Endothelial cell (in vitro differentiated cells): ENCODE measurements around the gene NME4. TPM values are rescaled to one million over a fixed set of nuclear protein-coding genes. Genes with fewer than 3 reads are reported as not detected.

ENCODE experiments used
- DNase-seq: peaks from one replicate; pipeline ENCODE4 v3.0.0; 2021; ENCODE audit warnings: low spot score
- H3K27ac Mint-ChIP-seq: one replicate; pipeline ENCODE4 v1.8.0; 2021; ENCODE audit warnings: mixed read lengths, inconsistent platforms; ENCODE audit not compliant: unreplicated experiment
- H3K27me3 Mint-ChIP-seq: one replicate; pipeline ENCODE4 v1.8.0; 2021; ENCODE audit warnings: mild to moderate bottlenecking, moderate library complexity, mixed read lengths, inconsistent platforms; ENCODE audit not compliant: unreplicated experiment
- H3K36me3 Mint-ChIP-seq: one replicate; pipeline ENCODE4 v1.8.0; 2021; ENCODE audit warnings: mild to moderate bottlenecking, low read depth, mixed read lengths, inconsistent platforms; ENCODE audit not compliant: unreplicated experiment
- H3K4me1 Mint-ChIP-seq: one replicate; pipeline ENCODE4 v1.8.0; 2021; ENCODE audit warnings: mild to moderate bottlenecking, mixed read lengths, inconsistent platforms; ENCODE audit not compliant: unreplicated experiment
- H3K4me3 Mint-ChIP-seq: one replicate; pipeline ENCODE4 v1.8.0; 2021; ENCODE audit warnings: mild to moderate bottlenecking, mixed read lengths, inconsistent platforms; ENCODE audit not compliant: unreplicated experiment
- H3K9me3 Mint-ChIP-seq: one replicate; pipeline ENCODE4 v1.8.0; 2021; ENCODE audit warnings: mixed read lengths, inconsistent platforms; ENCODE audit not compliant: unreplicated experiment
- total RNA-seq: library from RNA; stranded (reverse); fragmentation: NEBNext Ultra II Directional; extraction: Animal tissue kit (Norgen Biotek cat#: 25700); gene quantifications from one replicate; pipeline ENCODE4 v1.2.1, GENCODE V29; 2021; ENCODE audit not compliant: unreplicated experiment
- TF ChIP-seq, protein P1 (sequence below): fragments of 200-600 bp; sonication (generic); IDR thresholded peaks from one replicate; pipeline ENCODE4 v1.5.0; 2021; ENCODE audit warnings: antibody characterized with exemption; ENCODE audit not compliant: unreplicated experiment

The NME4 gene
- total RNA-seq, 1 donor from 2014 or later: 139 TPM

DNA sequence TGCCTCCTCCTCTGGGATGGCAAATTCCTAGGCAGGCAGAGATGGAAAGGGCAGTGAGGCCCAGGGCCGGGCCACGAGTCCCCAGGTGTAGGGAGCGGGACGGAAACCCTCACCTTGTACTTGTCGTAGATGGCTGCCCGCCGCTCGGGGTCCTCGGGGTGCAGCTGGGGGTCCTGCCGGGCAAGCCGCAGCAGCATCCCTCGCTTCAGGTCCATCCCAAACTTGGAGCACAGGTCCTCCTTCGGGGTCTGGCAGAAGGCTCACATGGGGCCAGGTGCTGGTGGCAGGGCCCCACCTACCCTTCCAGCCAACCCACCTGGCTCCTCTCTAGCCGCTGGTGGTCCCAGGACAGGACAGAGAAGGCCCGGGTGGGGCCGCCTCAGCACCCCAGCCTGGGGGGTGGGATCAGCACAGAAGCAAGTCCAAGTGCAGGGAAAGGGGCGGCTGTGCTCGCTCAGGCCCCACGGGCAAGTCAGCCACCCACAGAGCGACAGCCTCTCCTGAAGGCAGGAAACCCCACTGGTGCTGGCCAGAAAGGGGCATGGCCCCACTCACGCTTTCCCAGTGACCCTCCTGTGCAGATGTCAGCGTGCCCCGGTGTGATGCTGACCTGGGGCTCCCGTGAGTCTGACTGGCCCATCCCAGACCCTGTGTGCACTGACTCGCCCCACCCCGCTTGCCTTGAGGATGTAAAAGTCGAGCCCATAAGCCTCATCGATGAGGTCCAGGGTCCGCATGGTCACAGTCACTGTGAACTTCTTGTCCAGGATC, 28.4 kb upstream of the NME4 start:
- H3K4me3 Mint-ChIP-seq: no peak overlapping the region
- no peak for DNase-seq
- peaks cover 2% of the 10 kb centered on the region for H3K4me1 Mint-ChIP-seq
- no peaks in the 10 kb centered on the region for H3K9me3 Mint-ChIP-seq
- peaks cover 15% of the 10 kb centered on the region for H3K36me3 Mint-ChIP-seq
- H3K27ac Mint-ChIP-seq: no peak overlapping the region
- TF ChIP-seq, protein P1, sequence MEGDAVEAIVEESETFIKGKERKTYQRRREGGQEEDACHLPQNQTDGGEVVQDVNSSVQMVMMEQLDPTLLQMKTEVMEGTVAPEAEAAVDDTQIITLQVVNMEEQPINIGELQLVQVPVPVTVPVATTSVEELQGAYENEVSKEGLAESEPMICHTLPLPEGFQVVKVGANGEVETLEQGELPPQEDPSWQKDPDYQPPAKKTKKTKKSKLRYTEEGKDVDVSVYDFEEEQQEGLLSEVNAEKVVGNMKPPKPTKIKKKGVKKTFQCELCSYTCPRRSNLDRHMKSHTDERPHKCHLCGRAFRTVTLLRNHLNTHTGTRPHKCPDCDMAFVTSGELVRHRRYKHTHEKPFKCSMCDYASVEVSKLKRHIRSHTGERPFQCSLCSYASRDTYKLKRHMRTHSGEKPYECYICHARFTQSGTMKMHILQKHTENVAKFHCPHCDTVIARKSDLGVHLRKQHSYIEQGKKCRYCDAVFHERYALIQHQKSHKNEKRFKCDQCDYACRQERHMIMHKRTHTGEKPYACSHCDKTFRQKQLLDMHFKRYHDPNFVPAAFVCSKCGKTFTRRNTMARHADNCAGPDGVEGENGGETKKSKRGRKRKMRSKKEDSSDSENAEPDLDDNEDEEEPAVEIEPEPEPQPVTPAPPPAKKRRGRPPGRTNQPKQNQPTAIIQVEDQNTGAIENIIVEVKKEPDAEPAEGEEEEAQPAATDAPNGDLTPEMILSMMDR: no peak
- peaks cover 12% of the 10 kb centered on the region for H3K27me3 Mint-ChIP-seq

GRCh38 chr16:369275-369865, 27.6 kb upstream of the NME4 start:
- H3K4me3 Mint-ChIP-seq: peak overlapping the region; percentile 59
- peaks cover 16% of the 10 kb centered on the region for H3K36me3 Mint-ChIP-seq
- peaks cover 2% of the 10 kb centered on the region for H3K4me1 Mint-ChIP-seq
- TF ChIP-seq, protein P1: no peak
- H3K27ac Mint-ChIP-seq: no peak overlapping the region
- DNase-seq: no peak
- H3K27me3 Mint-ChIP-seq: peaks cover 12% of the 10 kb centered on the region
- no peaks in the 10 kb centered on the region for H3K9me3 Mint-ChIP-seq

- TF ChIP-seq, protein P1: no peak
- Mint-ChIP-seq H3K36me3 (peaks cover 16% of the 10 kb centered on the region), H3K27me3 (peaks cover 10% of the 10 kb centered on the region), H3K9me3 (no peaks in the 10 kb centered on the region), H3K27ac (no peak overlapping the region), H3K4me3 (peak overlapping the region; percentile 93), H3K4me1 (peaks cover 2% of the 10 kb centered on the region)
- DNase-seq: peak; percentile 50
Observed at GRCh38 chr16:369866-370436, 27.0 kb upstream of the NME4 start.

DNA sequence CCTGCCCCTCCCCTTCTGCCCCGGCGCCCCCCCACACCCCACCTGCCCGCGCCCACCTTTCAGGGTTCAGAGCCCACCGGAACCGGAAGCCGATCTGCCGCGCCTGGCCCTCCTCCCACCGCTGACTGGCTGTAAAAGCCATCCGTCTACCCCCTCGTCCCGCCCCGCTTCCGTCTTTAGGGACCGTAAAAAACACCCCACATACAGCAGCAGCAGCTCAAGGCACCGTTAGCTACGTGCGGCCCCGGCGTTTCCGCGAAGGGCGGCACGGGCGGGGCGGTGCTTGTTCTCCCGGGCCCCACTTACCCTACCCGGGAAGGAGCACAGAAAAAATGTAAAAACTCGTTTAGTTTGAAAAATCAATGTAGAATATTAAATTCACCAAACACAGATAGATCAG, 26.6 kb upstream of the NME4 start, which contains the start of gene MRPL28:
Gene MRPL28, minus strand, starts transcription at position 96 of the 400 bp plus-strand sequence. CDS start 320 bp downstream, outside the sequence.
- peaks cover 2% of the 10 kb centered on the region for H3K4me1 Mint-ChIP-seq
- peaks cover 16% of the 10 kb centered on the region for H3K36me3 Mint-ChIP-seq
- DNase-seq: peak; percentile 90
- no peaks in the 10 kb centered on the region for H3K9me3 Mint-ChIP-seq
- H3K4me3 Mint-ChIP-seq: peak within 1 kb of the TSS; percentile 93
- H3K27ac Mint-ChIP-seq: peak within 1 kb of the TSS; percentile 76
- TF ChIP-seq, protein P1: no peak
- H3K27me3 Mint-ChIP-seq: peaks cover 10% of the 10 kb centered on the region
